AG20443 (cell line): ENCODE measurements around the gene STARD8.
"Not testable (repeated sequence)": the region's sequence is repeated elsewhere in the genome, so short reads cannot be mapped to it uniquely, and the experiment has no call there.

Experiments
- DNase-seq: peaks from one replicate; pipeline ENCODE4 v3.0.0; 2012; ENCODE audit warnings: low spot score, mixed read lengths

Gene STARD8

DNA sequence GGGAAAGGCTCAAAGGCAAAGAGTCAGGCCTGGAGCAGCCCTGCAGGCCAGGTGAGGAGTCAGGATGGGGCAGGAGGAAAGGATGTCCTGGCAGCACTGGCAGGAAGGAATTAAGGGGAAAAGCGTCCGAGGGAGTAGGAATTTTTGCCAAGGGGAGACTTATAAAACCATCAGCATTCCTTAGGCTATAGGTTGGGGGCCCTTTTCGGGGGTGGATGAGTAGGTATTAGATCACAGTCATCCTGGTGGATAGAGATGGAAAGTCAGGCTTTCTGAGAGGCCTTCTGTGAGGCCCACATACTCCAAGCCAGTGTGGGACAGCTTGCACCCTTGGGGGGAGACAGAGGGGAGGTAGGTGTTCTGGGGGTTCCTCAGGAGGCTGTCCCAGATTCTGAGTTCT, 12.3 kb downstream of the STARD8 start:
- DNase-seq: no peak

DNA sequence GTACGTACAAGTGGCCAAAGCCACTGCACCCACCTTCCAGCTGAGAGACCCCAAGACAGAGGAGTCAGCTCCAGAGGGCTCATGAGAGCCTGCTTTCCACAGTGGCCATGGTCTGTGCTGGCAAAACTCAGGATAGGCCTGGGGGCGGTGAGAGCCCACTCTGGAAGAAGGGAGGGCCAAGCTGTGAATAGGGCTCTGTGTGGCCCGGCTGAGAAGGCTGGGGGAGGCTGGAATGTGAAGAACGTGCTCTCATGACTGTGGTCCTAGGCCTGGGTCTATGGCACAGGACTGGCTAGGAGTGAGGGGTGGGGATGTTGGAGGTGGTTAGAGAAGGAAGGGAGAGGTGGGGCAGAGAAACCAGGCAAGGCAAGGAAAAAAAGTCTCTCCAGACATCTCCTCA, 13.3 kb downstream of the STARD8 start:
- DNase-seq: no peak

DNA sequence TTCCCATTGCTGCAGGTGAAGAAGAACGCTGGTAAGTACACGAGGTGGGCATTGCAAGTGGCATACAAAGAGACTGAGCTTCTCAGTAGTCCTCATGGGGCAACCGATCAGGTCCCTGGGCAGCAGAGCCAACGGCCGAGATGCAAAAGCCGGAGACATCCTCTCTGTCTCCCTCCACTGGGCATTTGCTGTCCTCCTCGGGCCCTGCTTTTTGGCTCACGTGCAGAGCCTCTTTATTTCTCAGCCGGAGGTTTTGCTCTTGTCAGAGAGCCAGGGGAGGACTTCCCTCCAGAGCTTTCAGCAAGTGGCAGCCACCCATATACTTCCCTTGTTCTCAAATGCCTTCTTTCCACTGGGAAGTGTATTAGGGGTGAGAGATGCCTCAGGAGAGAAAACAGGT, 18.0 kb downstream of the STARD8 start:
- no peak for DNase-seq

DNA sequence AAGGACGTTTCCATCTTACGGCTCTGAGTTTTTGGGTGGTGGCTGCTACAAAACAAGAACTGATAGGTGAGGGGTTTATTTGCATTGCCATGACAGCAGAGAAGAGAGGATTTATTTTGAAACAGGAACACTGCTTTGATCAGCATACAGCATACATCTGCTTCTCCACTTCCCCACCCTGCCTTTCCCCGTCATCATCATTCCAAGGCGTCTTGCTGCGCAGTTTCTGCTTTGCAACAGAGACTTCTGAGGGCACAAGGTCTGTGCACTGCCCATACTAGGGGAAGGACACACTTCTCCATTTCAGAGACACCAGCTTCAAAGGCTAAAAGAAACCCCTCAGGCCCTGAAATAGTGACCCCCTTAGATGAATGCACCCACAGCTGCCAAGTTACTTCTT, 19.1 kb downstream of the STARD8 start:
- DNase-seq: no peak

DNA sequence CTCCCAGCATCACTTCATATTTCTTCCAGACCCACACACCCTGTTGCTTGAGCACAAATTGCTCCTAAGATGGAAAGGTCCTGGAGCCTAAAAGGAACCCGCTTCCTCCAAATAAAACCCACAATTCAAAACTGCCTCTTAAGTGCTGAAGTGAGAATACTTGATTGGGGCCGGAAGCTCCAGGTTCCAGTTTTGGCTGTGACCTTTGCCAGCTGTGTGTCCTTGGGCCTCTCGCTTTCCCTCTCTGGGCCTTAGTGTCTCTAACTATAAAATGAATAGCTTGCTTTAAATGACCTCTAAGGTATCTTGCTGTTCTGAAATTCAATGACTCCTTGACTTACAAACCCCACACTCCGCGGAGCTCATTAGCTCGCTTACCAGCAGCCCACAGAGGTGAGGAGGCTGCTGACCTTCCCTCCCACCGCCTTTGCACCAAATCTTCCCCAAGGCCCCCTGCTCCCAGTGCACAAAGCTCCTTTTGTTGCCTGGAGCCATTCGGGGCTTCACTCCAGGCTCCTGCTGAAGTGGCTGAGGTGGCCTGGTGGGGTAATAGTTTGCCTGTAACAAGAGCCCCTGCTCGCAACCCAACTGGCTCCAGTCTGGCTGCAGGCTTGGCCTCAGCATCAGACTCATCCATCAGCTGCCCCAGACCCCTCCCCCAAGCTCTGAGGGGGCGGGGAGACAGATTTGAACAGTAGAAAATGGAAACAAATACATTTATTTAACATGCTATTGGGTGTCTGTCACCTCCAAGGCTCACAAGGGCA, 21.8 kb downstream of the STARD8 start:
- no peak for DNase-seq

DNA sequence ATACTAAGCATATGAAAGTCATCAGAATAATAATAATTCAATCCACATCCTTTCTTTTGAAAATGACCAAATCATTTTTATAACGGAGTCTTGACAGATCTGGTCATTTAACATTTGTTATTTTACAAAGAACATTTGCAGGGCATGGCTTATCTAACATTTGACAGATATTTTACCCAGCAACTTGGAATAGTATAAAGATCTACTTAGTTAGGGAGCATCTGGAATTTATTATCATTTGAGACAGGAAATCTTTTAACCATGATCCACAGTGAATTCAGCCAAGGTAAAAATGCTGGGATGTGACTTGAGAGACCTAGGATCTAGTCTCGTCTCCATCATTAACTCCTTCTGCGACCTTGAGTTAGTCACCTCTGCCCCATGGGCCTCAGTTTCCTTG, 22.4 kb downstream of the STARD8 start:
- DNase-seq: no peak

DNA sequence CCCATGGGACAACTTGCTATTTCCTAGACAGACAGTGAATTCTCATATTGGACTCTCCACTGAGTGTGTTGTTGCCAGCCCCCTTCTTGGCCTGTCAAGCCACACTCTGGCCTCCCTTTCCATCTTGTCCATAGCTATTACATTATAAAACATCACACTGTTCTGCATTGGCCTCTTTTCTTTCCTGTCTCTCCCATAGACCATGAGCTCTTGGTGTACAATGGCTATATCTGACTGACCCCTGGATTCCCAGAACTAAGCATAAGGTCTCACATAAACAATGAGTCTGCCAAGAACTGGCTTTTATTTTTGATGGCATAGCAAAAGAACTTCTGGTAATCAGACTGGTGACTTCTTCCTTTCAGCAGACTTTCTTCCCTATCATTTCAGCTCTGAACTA, 23.8 kb downstream of the STARD8 start:
- no peak for DNase-seq

DNA sequence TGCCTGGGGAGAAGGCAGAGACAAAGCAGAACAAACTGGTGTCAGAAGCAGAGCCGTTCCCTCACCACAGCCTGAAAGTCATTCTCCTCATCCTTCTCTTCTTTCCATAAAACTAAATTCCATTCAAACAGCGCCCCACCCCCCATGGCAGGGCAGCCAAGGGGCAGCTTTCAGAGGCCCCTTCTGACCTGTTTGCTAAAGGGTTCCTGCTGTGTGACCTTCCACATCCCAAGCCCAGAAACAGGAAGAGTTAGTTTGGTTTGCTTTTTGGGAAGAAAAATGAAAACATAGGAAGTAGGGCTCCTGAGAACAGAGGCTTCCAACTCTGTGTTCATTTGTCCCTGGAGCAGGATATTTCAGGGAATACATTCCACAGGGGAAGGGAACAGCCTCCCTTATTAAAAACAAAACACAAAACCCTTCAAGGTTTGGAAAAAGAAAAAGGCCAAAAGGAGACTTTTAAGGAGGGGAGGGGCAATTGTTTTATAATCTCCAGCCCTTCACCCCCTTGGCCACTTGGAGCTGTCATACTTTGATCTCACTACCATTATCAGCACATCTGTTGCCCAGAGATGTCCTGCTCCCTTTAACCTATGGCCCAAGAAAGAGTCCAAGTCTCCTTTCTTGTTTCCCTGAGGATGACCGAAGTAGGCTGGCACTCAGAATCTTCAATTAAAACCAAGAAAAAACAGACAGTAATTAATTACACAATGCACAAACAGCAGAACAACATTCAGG, 25.3 kb downstream of the STARD8 start:
- DNase-seq: no peak

DNA sequence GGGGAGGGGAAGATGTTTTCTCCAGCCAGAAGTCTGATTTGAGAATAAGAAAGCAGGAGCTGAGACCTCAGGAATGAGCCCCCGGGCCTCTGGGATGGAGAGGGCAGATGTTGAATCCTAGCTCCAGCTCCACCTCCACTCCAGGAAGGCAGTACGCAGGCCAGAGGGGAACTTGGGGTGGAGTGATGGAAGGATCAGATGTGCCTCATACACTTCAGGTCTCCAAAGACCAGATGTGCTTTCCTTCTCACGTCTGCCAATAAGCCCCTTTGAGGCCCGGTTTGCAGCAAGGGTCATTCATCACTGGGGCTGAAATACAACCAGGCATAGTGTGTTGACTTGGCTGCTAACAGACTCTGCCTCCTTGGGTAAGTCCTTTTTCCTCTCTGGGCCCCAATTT, 28.1 kb downstream of the STARD8 start:
- DNase-seq: no peak

DNA sequence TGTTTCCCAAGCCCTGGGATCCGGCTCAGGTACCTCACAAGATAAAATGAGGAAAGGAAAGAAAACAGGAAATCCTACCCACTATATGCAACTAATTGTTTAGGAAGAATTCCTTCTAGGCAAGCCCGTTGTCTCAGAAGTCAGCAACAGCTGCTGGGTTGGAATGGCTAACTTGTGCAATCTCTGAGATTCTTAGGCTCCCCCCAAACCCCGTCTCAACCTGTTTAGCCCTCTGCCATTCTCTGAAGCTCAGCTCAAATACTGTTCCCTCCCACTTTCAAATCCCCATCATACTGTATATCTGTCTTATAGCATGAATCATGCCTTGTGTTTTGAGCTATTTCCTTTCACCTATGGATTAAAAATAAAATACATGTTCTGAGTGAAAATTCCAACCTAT, 28.9 kb downstream of the STARD8 start:
- no peak for DNase-seq

DNA sequence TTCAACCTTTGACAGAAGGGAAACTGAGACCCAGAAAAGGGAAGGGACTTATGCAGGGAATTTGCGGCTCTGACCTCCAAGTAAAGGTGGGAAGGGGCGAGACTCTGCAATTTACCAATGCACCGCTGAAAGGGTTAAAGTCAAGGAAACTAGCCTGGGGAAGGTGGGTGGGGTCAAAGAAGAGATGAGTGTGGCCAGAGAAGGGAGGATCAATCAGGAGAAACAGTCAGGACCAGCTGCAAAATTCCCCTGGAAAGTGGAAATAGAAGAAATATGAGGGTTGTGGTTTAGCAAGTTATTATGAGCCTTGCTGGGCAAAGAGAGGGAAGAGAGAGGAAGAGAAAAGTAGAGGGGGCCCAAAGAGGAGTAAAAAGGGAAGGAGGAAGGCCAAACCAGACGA, 30.5 kb downstream of the STARD8 start:
- no peak for DNase-seq

DNA sequence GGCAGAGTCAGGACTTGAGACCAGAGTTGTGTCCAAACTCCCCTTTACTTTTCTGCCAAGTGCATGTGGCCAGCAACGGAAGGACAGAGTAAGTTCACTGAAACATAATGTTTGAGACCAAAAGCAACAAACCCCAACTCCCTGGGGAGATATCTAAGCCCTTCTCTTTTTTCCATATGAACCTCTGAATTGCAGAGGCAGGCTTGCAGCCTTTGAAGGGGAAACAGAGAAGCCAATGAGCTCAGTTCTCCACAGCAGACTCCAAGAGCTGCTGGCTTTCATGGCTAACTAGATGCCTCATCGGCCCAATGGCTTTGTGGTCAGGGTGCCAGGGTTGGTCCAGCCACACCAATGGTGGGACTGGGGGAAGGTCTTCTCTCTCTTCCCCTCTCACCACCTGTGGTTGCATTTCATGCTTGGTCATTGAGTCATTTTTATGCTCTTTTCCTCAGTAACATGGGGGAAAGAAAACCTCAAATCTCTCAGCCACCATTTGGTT, 34.0 kb downstream of the STARD8 start:
- DNase-seq: no peak

DNA sequence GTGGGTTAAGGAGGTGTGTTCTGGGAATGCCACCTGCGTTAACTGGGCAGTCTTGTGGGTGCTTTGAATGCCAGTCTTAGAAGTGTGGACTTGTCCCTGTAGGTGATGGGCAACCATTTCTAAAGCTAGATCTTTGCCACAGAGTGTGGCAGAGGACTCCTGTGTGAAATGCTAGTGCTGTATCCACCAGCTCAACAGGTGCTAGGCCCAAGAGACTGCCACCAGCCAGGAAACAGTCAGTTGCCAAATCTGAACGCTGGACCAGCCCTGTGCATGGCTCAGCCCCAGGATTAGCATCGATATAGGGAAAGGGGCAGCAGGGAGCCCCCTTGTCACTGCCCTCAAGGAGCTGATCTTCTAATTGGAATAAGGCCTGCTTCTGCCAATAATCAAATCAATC, 35.3 kb downstream of the STARD8 start:
- no peak for DNase-seq

DNA sequence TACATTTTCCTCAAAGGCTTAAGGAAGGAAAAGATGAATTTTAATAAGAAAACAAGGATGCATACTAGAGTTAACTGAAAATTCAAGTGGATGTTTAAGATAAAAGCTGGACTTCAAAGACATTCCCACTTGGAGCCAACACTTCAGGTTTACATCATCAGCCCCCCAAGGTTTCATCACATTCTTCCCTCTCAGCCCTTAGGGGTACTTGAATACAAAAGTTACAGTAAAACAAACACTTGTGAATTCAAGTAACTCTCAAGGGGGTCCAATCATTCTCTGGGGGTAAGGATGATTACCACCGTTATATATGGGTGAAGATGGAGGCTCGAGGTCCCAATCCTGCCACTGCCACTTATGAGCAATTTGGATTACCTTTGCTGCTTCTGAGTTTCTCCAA, 36.1 kb downstream of the STARD8 start:
- no peak for DNase-seq

DNA sequence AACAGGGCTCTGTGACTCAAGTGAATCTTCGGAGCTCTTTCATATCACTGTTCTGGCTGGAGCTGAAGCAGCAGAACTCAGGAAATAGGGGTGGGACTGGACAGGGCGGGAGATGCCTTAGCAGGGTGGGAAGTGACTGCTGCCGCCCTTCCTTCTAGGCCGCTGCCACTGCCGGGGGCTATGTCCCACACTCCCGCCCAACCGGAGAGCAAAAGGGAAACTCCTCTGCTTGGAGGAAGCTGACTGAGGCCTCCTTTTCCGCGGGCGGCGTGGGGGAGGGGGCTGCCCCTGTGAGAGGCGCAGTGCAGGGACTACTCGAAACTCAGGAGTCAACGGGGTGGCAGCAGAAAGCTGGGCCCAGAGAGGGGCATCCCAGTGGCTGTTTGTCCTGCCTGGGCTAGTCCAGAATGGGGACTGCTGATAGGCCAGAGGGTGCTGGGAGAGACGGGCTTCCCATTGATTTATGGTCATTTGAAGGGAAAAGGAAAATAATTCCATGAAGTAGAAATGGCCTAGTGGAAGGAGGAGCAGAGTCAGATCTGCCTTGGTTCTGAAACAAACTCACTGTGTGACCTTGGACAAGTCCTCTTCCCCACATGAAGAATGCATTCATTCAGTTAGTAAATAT, 36.9 kb downstream of the STARD8 start:
- DNase-seq: no peak

DNA sequence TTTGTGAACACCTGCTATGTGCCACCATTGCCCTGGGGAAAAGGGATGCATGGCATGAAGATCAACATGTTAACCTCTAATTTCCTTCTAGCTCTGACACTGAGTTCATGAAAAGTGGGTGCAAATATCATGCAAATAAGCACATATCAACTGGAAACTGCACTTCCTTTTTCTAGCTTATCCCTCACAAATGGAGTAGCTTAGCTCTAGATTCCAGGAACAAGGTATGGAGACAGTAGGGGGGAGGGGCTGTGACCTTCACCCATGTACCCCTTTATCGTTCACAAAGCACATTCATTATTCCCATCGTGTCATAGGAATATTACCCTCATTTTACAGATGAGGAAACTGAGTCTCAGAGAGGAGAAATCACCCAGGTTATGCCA, 37.4 kb downstream of the STARD8 start:
- DNase-seq: no peak

DNA sequence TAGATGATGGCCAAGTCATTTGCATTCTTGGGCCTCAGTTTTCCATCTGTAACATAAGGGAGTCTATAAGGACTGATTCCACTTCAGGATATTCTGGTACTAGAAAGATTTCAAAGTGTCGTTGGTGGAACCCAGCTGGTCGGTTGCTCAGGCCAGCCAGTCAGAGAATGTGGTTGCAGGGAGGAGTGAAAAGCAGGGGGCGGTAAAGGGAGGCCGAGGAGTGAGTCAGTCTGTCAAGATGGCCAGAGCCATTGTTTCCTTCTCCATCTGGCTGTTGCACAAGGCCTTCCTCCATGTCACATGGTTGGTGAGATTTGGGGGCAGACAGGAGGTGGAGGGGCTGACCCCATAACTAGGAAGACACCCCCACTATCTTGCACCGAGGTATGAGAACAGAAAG, 38.2 kb downstream of the STARD8 start:
- peak; percentile 64 for DNase-seq

DNA sequence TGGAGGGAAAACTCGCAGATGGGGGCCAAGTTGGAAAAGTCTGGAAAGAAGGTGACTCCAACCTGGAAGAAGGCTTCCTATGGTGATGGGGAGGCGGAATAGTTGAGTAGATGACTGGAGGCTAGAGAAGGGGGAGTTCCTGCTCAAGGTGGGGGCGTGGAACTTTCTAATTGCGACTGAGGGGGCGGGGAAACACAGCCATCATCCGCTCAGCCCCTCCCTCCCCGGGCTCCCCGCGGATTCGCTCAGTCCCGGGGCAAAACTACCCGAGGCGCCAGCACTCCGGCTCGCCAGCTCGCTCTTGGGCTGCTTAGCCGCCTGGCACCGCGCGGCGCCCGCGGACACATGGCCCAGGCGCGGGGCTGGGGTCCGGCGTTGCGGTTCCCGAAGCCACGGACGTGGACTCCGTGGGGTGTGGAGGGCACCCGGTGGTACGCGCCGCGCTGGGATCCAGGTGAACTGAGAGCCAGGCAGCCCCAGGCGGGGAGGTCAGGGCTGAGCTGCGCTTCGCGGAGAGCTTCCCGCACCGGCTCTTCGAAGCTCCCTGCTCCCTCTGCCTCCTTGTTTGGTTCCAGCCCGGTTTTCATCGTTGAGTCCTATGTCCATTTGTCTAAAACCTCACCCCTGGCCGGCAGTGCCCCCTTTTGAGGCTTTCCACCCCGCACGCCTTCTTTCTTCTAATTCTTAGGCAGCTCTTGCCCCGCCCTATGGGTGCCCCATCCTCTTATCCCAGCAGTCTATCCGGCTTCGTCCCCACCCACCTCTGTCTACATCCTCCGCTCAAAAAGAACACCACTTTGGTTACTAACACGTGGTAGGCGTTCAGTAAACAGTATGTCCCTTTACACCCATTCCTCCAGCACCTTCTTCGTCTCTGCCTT, 38.9 kb downstream of the STARD8 start:
- DNase-seq: peak; percentile 44

DNA sequence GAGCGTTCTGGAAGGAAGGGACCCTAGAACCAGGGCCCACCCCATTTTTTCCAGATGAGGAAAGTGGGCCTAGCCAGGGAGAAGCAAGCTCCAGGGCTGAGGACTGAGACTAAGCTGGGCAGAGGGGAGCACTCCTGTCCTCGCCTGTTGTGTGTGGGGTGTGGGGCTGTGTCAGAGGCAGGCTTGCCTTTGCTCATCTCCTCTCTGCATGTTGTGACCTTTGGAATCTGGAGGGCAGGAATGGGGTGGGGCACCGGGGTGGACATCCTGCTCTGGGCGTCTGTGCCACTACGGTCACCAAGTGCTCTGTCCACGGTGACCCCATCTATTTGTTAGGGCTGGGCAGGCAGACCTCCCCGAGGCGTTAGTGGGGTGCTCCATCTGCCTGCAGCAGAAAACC, 41.5 kb downstream of the STARD8 start:
- DNase-seq: not testable (repeated sequence)

DNA sequence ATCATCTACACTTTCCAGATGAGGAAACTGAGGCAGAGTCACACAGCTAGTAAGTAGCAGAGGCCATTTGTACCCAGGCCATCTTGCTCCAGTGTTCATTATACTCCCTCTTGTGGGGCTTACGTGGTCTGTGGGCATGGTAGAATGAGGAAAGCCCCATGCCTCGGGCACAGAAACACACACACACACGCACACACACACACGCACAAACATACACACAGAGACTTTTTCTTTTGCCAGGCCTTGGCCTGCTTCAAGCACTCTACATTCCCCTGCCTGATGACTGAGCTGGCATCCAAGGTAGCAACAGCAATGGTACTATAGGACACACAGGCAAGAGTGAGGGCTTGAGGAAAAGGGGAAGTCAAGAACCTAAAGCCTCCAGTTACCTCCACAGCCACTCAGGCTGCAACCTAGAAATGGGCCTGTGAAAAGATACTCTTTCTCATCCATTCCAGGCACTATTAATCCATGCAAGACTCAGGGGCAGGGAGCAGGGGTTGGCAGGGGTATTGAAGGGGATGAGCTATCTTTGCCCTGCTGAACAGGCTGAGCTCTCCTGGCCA, 43.6 kb downstream of the STARD8 start:
- DNase-seq: no peak

DNA sequence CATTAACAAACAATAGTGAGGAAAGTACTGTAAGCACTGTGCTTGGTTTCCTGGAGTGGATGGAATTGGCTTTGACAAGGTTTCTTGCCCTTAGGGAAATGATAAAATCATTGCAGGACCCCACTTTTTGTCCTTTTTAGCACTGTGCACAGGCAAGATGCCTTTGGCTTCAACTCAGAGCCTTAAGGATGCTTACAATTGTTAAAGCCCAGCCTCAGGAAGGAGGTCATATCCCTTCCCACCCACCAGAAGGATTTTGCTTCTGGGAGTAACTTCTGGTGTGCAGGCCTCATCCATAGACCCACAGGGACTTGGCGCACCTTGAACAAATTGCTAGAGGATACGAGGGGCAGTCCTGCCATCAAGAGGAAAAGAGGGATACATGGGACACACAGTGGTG, 44.5 kb downstream of the STARD8 start:
- DNase-seq: no peak

DNA sequence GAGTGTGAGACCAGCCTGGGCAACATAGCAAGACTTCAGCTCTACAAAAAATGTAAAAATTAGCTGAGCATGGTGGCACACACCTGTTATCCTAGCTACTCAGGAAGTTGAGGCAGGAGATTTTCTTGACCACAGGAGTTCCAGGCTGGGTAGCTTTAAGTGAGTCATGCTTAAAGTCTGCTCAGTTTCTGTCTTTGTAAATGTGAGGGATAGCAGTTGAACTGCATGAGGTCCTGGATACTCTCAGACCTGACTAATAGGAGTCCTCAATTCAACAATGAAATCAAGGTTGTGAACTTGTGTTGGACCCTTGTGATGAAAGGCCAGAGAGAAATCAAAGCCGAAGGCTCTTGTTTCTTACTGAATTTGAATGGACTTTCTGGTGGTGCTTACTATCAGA, 45.2 kb downstream of the STARD8 start:
- no peak for DNase-seq
